Measurements from ENCODE around the gene TMCO4.

The TMCO4 gene

GRCh38 chr1:19664453-19665185 lies 135.1 kb downstream of the TMCO4 start, which contains the start of gene HTR6:
Gene HTR6 (plus strand): TSS chr1:19664875. CDS start chr1:19665754, 879 bp downstream.
- TF ChIP-seq, protein P1, sequence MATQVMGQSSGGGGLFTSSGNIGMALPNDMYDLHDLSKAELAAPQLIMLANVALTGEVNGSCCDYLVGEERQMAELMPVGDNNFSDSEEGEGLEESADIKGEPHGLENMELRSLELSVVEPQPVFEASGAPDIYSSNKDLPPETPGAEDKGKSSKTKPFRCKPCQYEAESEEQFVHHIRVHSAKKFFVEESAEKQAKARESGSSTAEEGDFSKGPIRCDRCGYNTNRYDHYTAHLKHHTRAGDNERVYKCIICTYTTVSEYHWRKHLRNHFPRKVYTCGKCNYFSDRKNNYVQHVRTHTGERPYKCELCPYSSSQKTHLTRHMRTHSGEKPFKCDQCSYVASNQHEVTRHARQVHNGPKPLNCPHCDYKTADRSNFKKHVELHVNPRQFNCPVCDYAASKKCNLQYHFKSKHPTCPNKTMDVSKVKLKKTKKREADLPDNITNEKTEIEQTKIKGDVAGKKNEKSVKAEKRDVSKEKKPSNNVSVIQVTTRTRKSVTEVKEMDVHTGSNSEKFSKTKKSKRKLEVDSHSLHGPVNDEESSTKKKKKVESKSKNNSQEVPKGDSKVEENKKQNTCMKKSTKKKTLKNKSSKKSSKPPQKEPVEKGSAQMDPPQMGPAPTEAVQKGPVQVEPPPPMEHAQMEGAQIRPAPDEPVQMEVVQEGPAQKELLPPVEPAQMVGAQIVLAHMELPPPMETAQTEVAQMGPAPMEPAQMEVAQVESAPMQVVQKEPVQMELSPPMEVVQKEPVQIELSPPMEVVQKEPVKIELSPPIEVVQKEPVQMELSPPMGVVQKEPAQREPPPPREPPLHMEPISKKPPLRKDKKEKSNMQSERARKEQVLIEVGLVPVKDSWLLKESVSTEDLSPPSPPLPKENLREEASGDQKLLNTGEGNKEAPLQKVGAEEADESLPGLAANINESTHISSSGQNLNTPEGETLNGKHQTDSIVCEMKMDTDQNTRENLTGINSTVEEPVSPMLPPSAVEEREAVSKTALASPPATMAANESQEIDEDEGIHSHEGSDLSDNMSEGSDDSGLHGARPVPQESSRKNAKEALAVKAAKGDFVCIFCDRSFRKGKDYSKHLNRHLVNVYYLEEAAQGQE (IDR thresholded peaks at IDR 0.05; ENCODE audit: insufficient read depth in 1 of 2, low read depth in 2 of 2, low read length in 2 of 2) = no peak
- no peak for TF ChIP-seq FOXP2 (optimal IDR thresholded peaks at IDR 0.05; ENCODE audit: borderline replicate concordance, extremely low read depth, extremely low read length, insufficient read depth)

DNA sequence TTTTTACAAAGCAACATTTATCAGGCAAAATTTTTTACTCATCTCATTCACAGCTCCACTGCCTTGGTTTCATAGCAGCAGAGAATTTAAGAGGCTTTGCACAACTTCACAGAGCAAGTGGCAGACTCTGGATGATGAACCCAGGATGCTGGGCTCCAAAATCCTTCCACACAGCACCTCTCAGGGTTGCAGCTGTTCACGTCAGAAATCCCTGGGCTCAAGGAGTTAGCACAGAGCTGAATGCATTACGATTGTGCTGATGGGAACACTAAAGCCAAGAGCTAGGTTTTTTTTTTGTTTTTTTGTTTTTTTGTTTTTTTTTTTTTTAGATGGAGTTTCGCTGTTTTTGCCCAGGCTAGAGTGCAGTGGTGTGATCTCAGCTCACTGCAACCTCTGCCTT lies 137.4 kb downstream of the TMCO4 start:
- TF ChIP-seq POLR2AphosphoS5 (IDR thresholded peaks at IDR 0.05; ENCODE audit: low read depth, low read length) (no peak), TAF1 (IDR thresholded peaks at IDR 0.05; ENCODE audit: borderline replicate concordance, insufficient read depth, low read length) (no peak)

GRCh38 chr1:19661721-19662228 lies 137.9 kb downstream of the TMCO4 start:
- TF ChIP-seq POLR2AphosphoS5 (IDR thresholded peaks at IDR 0.05; ENCODE audit: low read depth, low read length) (no peak), SIN3A (IDR thresholded peaks at IDR 0.05; ENCODE audit: borderline replicate concordance, insufficient read depth, low read length) (no peak), TAF1 (IDR thresholded peaks at IDR 0.05; ENCODE audit: borderline replicate concordance, insufficient read depth, low read length) (no peak), FOXP2 (optimal IDR thresholded peaks at IDR 0.05; ENCODE audit: borderline replicate concordance, extremely low read depth, extremely low read length, insufficient read depth) (no peak)
- TF ChIP-seq, protein P1 (IDR thresholded peaks at IDR 0.05; ENCODE audit: insufficient read depth in 1 of 2, low read depth in 2 of 2, low read length in 2 of 2) = no peak

- TF ChIP-seq TAF1 (IDR thresholded peaks at IDR 0.05; ENCODE audit: borderline replicate concordance, insufficient read depth, low read length) (no peak), FOXP2 (optimal IDR thresholded peaks at IDR 0.05; ENCODE audit: borderline replicate concordance, extremely low read depth, extremely low read length, insufficient read depth) (no peak), POLR2AphosphoS5 (IDR thresholded peaks at IDR 0.05; ENCODE audit: low read depth, low read length) (no peak), SIN3A (IDR thresholded peaks at IDR 0.05; ENCODE audit: borderline replicate concordance, insufficient read depth, low read length) (no peak)
- TF ChIP-seq, protein P1 (IDR thresholded peaks at IDR 0.05; ENCODE audit: insufficient read depth in 1 of 2, low read depth in 2 of 2, low read length in 2 of 2) = no peak
Observed at GRCh38 chr1:19658186-19658585, 141.5 kb downstream of the TMCO4 start.

- no peak for TF ChIP-seq TAF1 (IDR thresholded peaks at IDR 0.05; ENCODE audit: borderline replicate concordance, insufficient read depth, low read length)
- no peak for TF ChIP-seq FOXP2 (optimal IDR thresholded peaks at IDR 0.05; ENCODE audit: borderline replicate concordance, extremely low read depth, extremely low read length, insufficient read depth)
- no peak for TF ChIP-seq SIN3A (IDR thresholded peaks at IDR 0.05; ENCODE audit: borderline replicate concordance, insufficient read depth, low read length)
- TF ChIP-seq POLR2AphosphoS5 (IDR thresholded peaks at IDR 0.05; ENCODE audit: low read depth, low read length) = no peak
- TF ChIP-seq, protein P1 (IDR thresholded peaks at IDR 0.05; ENCODE audit: insufficient read depth in 1 of 2, low read depth in 2 of 2, low read length in 2 of 2) = no peak
Observed at GRCh38 chr1:19657511-19657910, 142.2 kb downstream of the TMCO4 start.

Measured in PFSK-1 (cell line).